Astrocyte (in vitro differentiated cells and primary cell): ENCODE measurements around the gene PELI2.

ENCODE experiments used
- EZH2 ChIP-seq: IDR thresholded peaks from 2 replicates; pipeline ENCODE4 v1.6.1; 2012; ENCODE audit warnings: mild to moderate bottlenecking, low read length, inconsistent platforms; ENCODE audit not compliant: insufficient read depth
- TF ChIP-seq, protein P1 (sequence below): IDR thresholded peaks from 2 replicates; pipeline ENCODE4 v1.5.1; 2011; ENCODE audit warnings: low read depth, mild to moderate bottlenecking, inconsistent platforms, low read length, moderate library complexity; ENCODE audit not compliant: insufficient read depth

DNA sequence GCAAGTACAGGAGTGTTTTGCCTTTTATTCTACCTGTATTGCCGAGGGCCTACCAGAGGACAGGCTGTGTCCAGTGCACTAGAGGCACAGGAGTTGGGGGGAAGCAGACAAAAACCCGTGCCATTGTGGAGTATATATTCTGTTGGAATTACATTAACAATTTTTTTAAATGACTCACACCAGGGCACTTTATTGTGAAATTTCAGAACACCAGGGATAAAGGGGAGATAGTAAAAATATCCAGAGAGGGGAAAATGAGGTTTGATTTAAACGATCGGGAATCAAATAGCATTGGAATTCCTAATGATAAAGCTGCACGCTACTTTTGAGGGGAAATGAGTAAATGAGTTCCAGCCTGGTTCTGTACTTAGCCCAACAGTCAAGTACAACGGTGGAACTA, 123.2 kb downstream of the PELI2 start:
- TF ChIP-seq, protein P1, sequence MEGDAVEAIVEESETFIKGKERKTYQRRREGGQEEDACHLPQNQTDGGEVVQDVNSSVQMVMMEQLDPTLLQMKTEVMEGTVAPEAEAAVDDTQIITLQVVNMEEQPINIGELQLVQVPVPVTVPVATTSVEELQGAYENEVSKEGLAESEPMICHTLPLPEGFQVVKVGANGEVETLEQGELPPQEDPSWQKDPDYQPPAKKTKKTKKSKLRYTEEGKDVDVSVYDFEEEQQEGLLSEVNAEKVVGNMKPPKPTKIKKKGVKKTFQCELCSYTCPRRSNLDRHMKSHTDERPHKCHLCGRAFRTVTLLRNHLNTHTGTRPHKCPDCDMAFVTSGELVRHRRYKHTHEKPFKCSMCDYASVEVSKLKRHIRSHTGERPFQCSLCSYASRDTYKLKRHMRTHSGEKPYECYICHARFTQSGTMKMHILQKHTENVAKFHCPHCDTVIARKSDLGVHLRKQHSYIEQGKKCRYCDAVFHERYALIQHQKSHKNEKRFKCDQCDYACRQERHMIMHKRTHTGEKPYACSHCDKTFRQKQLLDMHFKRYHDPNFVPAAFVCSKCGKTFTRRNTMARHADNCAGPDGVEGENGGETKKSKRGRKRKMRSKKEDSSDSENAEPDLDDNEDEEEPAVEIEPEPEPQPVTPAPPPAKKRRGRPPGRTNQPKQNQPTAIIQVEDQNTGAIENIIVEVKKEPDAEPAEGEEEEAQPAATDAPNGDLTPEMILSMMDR = no peak
- no peak for TF ChIP-seq EZH2
